WTC11 (cell line): ENCODE data around the gene LIN7B. TPM values are rescaled to one million over a fixed set of nuclear protein-coding genes. Genes with fewer than 3 reads are reported as not detected.

Experiments
- ATAC-seq: fragments of 200-7000 bp; cut with Tn5 transposase; 2 replicates; pipeline ENCODE4 v1.10.0; 2021; ENCODE audit warnings: mild to moderate bottlenecking, moderate library complexity
- CTCF ChIA-PET: fragments of 300-600 bp; sonication (Branson Sonifier 250); formaldehyde crosslinking; loops from one replicate; lab custom pipeline; 2021; ENCODE audit warnings: antibody characterized with exemption; lab: Charles Lee
- POLR2A ChIA-PET: fragments of 350-600 bp; sonication (Branson Sonifier 250); formaldehyde crosslinking; loops from one replicate; lab custom pipeline; 2021; ENCODE audit warnings: antibody characterized with exemption; lab: Charles Lee
- DNase-seq: peaks from one replicate; pipeline ENCODE4 v3.0.0; 2021; ENCODE audit warnings: low spot score
- H3K27ac Mint-ChIP-seq: 2 replicates; pipeline ENCODE4 v1.8.0; 2021; ENCODE audit warnings: mixed read lengths
- H3K27me3 Mint-ChIP-seq: 2 replicates; pipeline ENCODE4 v1.8.0; 2021; ENCODE audit warnings: low read depth, mild to moderate bottlenecking, moderate library complexity, mixed read lengths
- H3K36me3 Mint-ChIP-seq: 2 replicates; pipeline ENCODE4 v1.8.0; 2021; ENCODE audit warnings: mixed read lengths
- H3K4me1 Mint-ChIP-seq: 2 replicates; pipeline ENCODE4 v1.8.0; 2022; ENCODE audit warnings: mixed read lengths
- H3K4me3 Mint-ChIP-seq: 2 replicates; pipeline ENCODE4 v1.8.0; 2021; ENCODE audit warnings: mild to moderate bottlenecking, moderate library complexity, mixed read lengths
- H3K9me3 Mint-ChIP-seq: 2 replicates; pipeline ENCODE4 v1.8.0; 2021; ENCODE audit warnings: mixed read lengths
- CTCF ChIP-seq: fragments of 200-600 bp; IDR thresholded peaks from 2 replicates; pipeline ENCODE4 v1.8.0; 2022; ENCODE audit warnings: antibody characterized with exemption
- ESRRA ChIP-seq: sonication (generic); formaldehyde crosslinking; IDR thresholded peaks from 2 replicates; pipeline ENCODE4 v1.8.1; 2022; ENCODE audit warnings: mild to moderate bottlenecking, missing genetic modification reagents, borderline replicate concordance
- FOXJ3 ChIP-seq: sonication (generic); formaldehyde crosslinking; IDR thresholded peaks from 2 replicates; pipeline ENCODE4 v1.9.0; 2021; ENCODE audit warnings: missing genetic modification reagents, mild to moderate bottlenecking, borderline replicate concordance
- FOXK1 ChIP-seq: sonication (generic); formaldehyde crosslinking; IDR thresholded peaks from 2 replicates; pipeline ENCODE4 v1.8.0; 2022; ENCODE audit warnings: mild to moderate bottlenecking, moderate library complexity, missing genetic modification reagents
- FOXP1 ChIP-seq: sonication (generic); formaldehyde crosslinking; IDR thresholded peaks from 2 replicates; pipeline ENCODE4 v1.8.0; 2022; ENCODE audit warnings: missing genetic modification reagents, mild to moderate bottlenecking, moderate library complexity, borderline replicate concordance
- MAX ChIP-seq: sonication (generic); formaldehyde crosslinking; IDR thresholded peaks from 2 replicates; pipeline ENCODE4 v1.8.0; 2022; ENCODE audit warnings: mild to moderate bottlenecking, missing genetic modification reagents
- NR1H2 ChIP-seq: sonication (generic); formaldehyde crosslinking; IDR thresholded peaks from 2 replicates; pipeline ENCODE4 v1.9.0; 2021; ENCODE audit warnings: mild to moderate bottlenecking, moderate library complexity, missing genetic modification reagents
- PRDM15 ChIP-seq: sonication (generic); formaldehyde crosslinking; IDR thresholded peaks from 2 replicates; pipeline ENCODE4 v1.8.0; 2022; ENCODE audit warnings: missing genetic modification reagents
- RELA ChIP-seq: sonication (generic); formaldehyde crosslinking; IDR thresholded peaks from 2 replicates; pipeline ENCODE4 v1.8.1; 2022; ENCODE audit warnings: missing genetic modification reagents, mild to moderate bottlenecking, borderline replicate concordance
- SP1 ChIP-seq: sonication (generic); formaldehyde crosslinking; conservative IDR thresholded peaks from 2 replicates; pipeline ENCODE4 v1.8.1; 2022; ENCODE audit warnings: missing genetic modification reagents
- TCF7 ChIP-seq: sonication (generic); formaldehyde crosslinking; IDR thresholded peaks from 2 replicates; pipeline ENCODE4 v1.8.0; 2022; ENCODE audit warnings: mild to moderate bottlenecking, low read depth, missing genetic modification reagents, moderate library complexity
- TEAD4 ChIP-seq: sonication (generic); formaldehyde crosslinking; IDR thresholded peaks from 2 replicates; pipeline ENCODE4 v1.8.0; 2022; ENCODE audit warnings: mild to moderate bottlenecking, missing genetic modification reagents
- TP53 ChIP-seq: sonication (generic); formaldehyde crosslinking; IDR thresholded peaks from 2 replicates; pipeline ENCODE4 v1.8.1; 2023; ENCODE audit warnings: mild to moderate bottlenecking, missing genetic modification reagents
- ZNF317 ChIP-seq: sonication (generic); formaldehyde crosslinking; IDR thresholded peaks from 2 replicates; pipeline ENCODE4 v1.8.1; 2023; ENCODE audit warnings: low read depth, mild to moderate bottlenecking, moderate library complexity, missing genetic modification reagents, borderline replicate concordance
- ZNF416 ChIP-seq: fragments of 250-450 bp; sonication (Bioruptor Pico); IDR thresholded peaks from 2 replicates; pipeline ENCODE4 v1.9.0; 2021; ENCODE audit warnings: mild to moderate bottlenecking, inconsistent platforms
- ZNF425 ChIP-seq: fragments of 250-450 bp; sonication (Bioruptor Pico); conservative IDR thresholded peaks from 2 replicates; pipeline ENCODE4 v1.9.0; 2021; ENCODE audit warnings: mild to moderate bottlenecking
- total RNA-seq: library from RNA; stranded (reverse); gene quantifications from 3 replicates; pipeline ENCODE4 v1.2.3, GENCODE V29; 2021
- TF ChIP-seq, protein P1 (sequence below): sonication (generic); formaldehyde crosslinking; IDR thresholded peaks from 2 replicates; pipeline ENCODE4 v1.8.0; 2022; ENCODE audit warnings: mild to moderate bottlenecking, missing genetic modification reagents
- TF ChIP-seq, protein P2 (sequence below): fragments of 250-450 bp; sonication (Bioruptor Pico); IDR thresholded peaks from 2 replicates; pipeline ENCODE4 v1.9.0; 2021; ENCODE audit warnings: mild to moderate bottlenecking

Gene LIN7B
- total RNA-seq, 1 experiment from 2014 or later = 5.1 TPM

GRCh38 chr19:49120325-49120683, 6.1 kb downstream of the LIN7B start:
- no peak for ATAC-seq
- Mint-ChIP-seq H3K27ac (no peak overlapping the region), H3K9me3 (no peaks in the 10 kb centered on the region), H3K4me1 (peaks cover 14% of the 10 kb centered on the region), H3K4me3 (peak overlapping the region; percentile 58), H3K36me3 (no peaks in the 10 kb centered on the region), H3K27me3 (peaks cover 70% of the 10 kb centered on the region)
- ChIA-PET POLR2A (interaction anchor here (1.0 to 1.2 kb wide), 3 partner anchors 14 to 29 kb away, joined by 3 to 4 read pairs (median 3); no protein-coding TSS in a partner anchor), CTCF (interaction anchor here (0.5 to 2.7 kb wide), 17 partner anchors 14 to 1422 kb away, joined by 3 to 18 read pairs (median 4); partner anchors contain the start of gene RUVBL2)
- no peak for DNase-seq
- TF ChIP-seq RELA (CRISPR knock-in tag) (no peak), TP53 (CRISPR knock-in tag) (no peak), PRDM15 (CRISPR knock-in tag) (peak; percentile 20; the same call in 1 of the 2 replicates), FOXP1 (CRISPR knock-in tag) (0 out of 2 replicates have a peak, but pooled peaks have one; percentile 3), NR1H2 (CRISPR knock-in tag) (no peak), FOXJ3 (CRISPR knock-in tag) (no peak), TCF7 (peak; percentile 4; the same call in 1 of the 2 replicates), ZNF416 (no peak)
- TF ChIP-seq, protein P1, sequence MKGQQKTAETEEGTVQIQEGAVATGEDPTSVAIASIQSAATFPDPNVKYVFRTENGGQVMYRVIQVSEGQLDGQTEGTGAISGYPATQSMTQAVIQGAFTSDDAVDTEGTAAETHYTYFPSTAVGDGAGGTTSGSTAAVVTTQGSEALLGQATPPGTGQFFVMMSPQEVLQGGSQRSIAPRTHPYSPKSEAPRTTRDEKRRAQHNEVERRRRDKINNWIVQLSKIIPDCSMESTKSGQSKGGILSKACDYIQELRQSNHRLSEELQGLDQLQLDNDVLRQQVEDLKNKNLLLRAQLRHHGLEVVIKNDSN (CRISPR knock-in tag) = peak; percentile 5; the same call in 1 of the 2 replicates

- CTCF ChIA-PET = interaction anchor here (1.0 to 2.7 kb wide), 8 partner anchors 14 to 121 kb away, joined by 4 to 18 read pairs (median 9); no protein-coding TSS in a partner anchor
- DNase-seq (no peak), ATAC-seq (no peak)
- POLR2A ChIA-PET = interaction anchor here (1.1 to 1.2 kb wide), 2 partner anchors 25 to 28 kb away, joined by 3 to 4 read pairs; no protein-coding TSS in a partner anchor
- H3K4me1 Mint-ChIP-seq = peaks cover 16% of the 10 kb centered on the region
- no peak overlapping the region for H3K27ac Mint-ChIP-seq
- peaks cover 67% of the 10 kb centered on the region for H3K27me3 Mint-ChIP-seq
- peak overlapping the region; percentile 58 for H3K4me3 Mint-ChIP-seq
- no peaks in the 10 kb centered on the region for H3K9me3 Mint-ChIP-seq
- no peaks in the 10 kb centered on the region for H3K36me3 Mint-ChIP-seq
- TF ChIP-seq ZNF425 (CRISPR knock-in tag) (no peak), MAX (no peak), ESRRA (no peak), PRDM15 (CRISPR knock-in tag) (no peak), ZNF317 (CRISPR knock-in tag) (no peak), ZNF416 (no peak), TEAD4 (no peak), CTCF (no peak), FOXK1 (CRISPR knock-in tag) (no peak), SP1 (no peak)
- TF ChIP-seq, protein P2, sequence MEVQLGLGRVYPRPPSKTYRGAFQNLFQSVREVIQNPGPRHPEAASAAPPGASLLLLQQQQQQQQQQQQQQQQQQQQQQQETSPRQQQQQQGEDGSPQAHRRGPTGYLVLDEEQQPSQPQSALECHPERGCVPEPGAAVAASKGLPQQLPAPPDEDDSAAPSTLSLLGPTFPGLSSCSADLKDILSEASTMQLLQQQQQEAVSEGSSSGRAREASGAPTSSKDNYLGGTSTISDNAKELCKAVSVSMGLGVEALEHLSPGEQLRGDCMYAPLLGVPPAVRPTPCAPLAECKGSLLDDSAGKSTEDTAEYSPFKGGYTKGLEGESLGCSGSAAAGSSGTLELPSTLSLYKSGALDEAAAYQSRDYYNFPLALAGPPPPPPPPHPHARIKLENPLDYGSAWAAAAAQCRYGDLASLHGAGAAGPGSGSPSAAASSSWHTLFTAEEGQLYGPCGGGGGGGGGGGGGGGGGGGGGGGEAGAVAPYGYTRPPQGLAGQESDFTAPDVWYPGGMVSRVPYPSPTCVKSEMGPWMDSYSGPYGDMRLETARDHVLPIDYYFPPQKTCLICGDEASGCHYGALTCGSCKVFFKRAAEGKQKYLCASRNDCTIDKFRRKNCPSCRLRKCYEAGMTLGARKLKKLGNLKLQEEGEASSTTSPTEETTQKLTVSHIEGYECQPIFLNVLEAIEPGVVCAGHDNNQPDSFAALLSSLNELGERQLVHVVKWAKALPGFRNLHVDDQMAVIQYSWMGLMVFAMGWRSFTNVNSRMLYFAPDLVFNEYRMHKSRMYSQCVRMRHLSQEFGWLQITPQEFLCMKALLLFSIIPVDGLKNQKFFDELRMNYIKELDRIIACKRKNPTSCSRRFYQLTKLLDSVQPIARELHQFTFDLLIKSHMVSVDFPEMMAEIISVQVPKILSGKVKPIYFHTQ = no peak
Measured at GRCh38 chr19:49120868-49121267, 6.7 kb downstream of the LIN7B start.
